Panc1 (cell line): ENCODE data around the gene CCT6A. TPM values are rescaled to one million over a fixed set of nuclear protein-coding genes. Genes with fewer than 3 reads are reported as not detected.
A peak's percentile ranks its signal among the peaks of the same experiment; 100 is the strongest.

ENCODE experiments used
- ATAC-seq: fragments of 200-7000 bp; cut with Tn5 transposase; 2 replicates; pipeline ENCODE4 v1.9.1; 2020; ENCODE audit warnings: mild to moderate bottlenecking, moderate library complexity
- BruUV-seq: library from RNA; stranded (reverse); fragments of 400-500 nt; replicated peaks from 2 replicates; lab custom pipeline; 2021; lab: Mats Ljungman, UMichigan
- CTCF ChIA-PET: fragments of 300-600 bp; sonication (Branson Sonifier 250); formaldehyde crosslinking; loops from one replicate; lab custom pipeline; 2022; ENCODE audit warnings: antibody characterized with exemption; lab: Charles Lee
- POLR2A ChIA-PET: fragments of 300-600 bp; sonication (Branson Sonifier 250); formaldehyde crosslinking; loops from one replicate; lab custom pipeline; 2022; ENCODE audit warnings: antibody characterized with exemption; lab: Charles Lee
- DNase-seq: peaks from one replicate; pipeline ENCODE4 v3.0.0-alpha.2; 2010; ENCODE audit warnings: low read depth, low spot score
- H3K27ac ChIP-seq: 2 replicates; pipeline ENCODE4 v1.5.1; 2011; ENCODE audit warnings: mild to moderate bottlenecking, low read length, inconsistent platforms
- H3K27me3 ChIP-seq: fragments of 200-500 bp; sonication (Bioruptor generic); 2 replicates; pipeline ENCODE4 v1.6.0; 2014; ENCODE audit warnings: low read length, inconsistent platforms; ENCODE audit not compliant: control insufficient read depth, insufficient read depth
- H3K36me3 ChIP-seq: fragments of 200-500 bp; sonication (Bioruptor generic); 2 replicates; pipeline ENCODE4 v1.5.1; 2014; ENCODE audit warnings: inconsistent platforms, mild to moderate bottlenecking, low read length, moderate library complexity; ENCODE audit not compliant: control insufficient read depth, insufficient read depth
- H3K4me1 ChIP-seq: 2 replicates; pipeline ENCODE4 v1.5.1; 2011; ENCODE audit warnings: inconsistent platforms, mild to moderate bottlenecking, low read length, moderate library complexity; ENCODE audit not compliant: control insufficient read depth, insufficient read depth
- H3K4me3 ChIP-seq, 2 experiments: 2 replicates each; pipeline ENCODE4 v1.5.1; 2011 to 2012; ENCODE audit warnings: low read depth in 2 of 2, low read length in 2 of 2, mild to moderate bottlenecking in 2 of 2, inconsistent platforms in 1 of 2, moderate library complexity in 1 of 2
- H3K9me3 ChIP-seq: fragments of 200-500 bp; sonication (Bioruptor generic); 2 replicates; pipeline ENCODE4 v1.5.1; 2014; ENCODE audit warnings: low read depth, mild to moderate bottlenecking, inconsistent platforms, low read length, moderate library complexity; ENCODE audit not compliant: control insufficient read depth, insufficient read depth
- POLR2AphosphoS5 ChIP-seq: IDR thresholded peaks from 2 replicates; pipeline ENCODE4 v1.6.1; 2012; ENCODE audit warnings: mild to moderate bottlenecking, low read depth, low read length, moderate library complexity
- SIN3A ChIP-seq: IDR thresholded peaks from 2 replicates; pipeline ENCODE4 v1.6.1; 2012; ENCODE audit warnings: low read depth, mild to moderate bottlenecking, low read length, moderate library complexity, borderline replicate concordance; ENCODE audit not compliant: insufficient read depth
- TCF7L2 ChIP-seq: IDR thresholded peaks from 2 replicates; pipeline ENCODE4 v1.6.1; 2011; ENCODE audit warnings: mild to moderate bottlenecking, low read depth, low read length, inconsistent platforms
- in situ Hi-C: cut with HindIII; loops from 2 replicates; pipeline ENCODE4 v1.10.0; 2016; ENCODE audit warnings: low sequenced_read_pairs, low pct_unique_long_range_greater_than_20kb
- intact Hi-C: fragments of 100-400 bp; cut with micrococcal nuclease; formaldehyde crosslinking; loops from one replicate; pipeline ENCODE4 v1.10.0; 2022; ENCODE audit not compliant: unreplicated experiment
- total RNA-seq: library from RNA; stranded (reverse); gene quantifications from one replicate; pipeline ENCODE4 v1.2.1, GENCODE V29; 2021; ENCODE audit not compliant: unreplicated experiment
- TF ChIP-seq, protein P1 (sequence below), 2 experiments: IDR thresholded peaks; 2 replicates each; pipeline ENCODE4 v1.6.1; 2011 to 2012; ENCODE audit warnings: low read depth in 2 of 2, control low read depth in 1 of 2, low read length in 1 of 2, mild to moderate bottlenecking in 1 of 2, moderate library complexity in 1 of 2; ENCODE audit not compliant: insufficient read depth in 1 of 2
- TF ChIP-seq, protein P2 (sequence below): fragments of 450-650 bp; IDR thresholded peaks from 2 replicates; pipeline ENCODE4 v1.5.1; 2017; ENCODE audit warnings: mild to moderate bottlenecking

Gene CCT6A
- total RNA-seq, 1 experiment from 2014 or later: 324 TPM

DNA sequence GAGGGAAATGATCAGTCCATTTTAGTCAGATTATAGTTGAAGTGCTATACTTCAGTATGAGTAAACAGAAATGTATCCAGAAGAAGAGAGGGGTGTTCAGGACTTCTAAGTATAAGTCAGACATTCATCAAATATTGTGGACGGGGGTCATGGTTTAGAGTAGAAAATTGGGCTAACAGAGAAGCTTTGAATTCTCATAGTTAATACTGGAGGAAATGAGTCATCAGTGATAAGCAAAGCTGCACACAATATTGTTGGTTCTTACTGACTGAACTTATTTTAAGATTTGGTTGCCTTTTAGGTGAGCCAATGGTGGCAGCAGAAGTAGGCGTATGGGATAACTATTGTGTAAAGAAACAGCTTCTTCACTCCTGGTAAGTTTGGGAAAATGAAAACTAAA lies 10.8 kb downstream of the CCT6A start:
- CTCF ChIA-PET: interaction anchor here (0.6 kb wide), 1 partner anchor 98 kb away, joined by 4 read pairs; no protein-coding TSS in a partner anchor
- H3K27ac ChIP-seq: peak overlapping the region; percentile 95
- H3K9me3 ChIP-seq: no peaks in the 10 kb centered on the region
- intact Hi-C loops (no loop called here), in situ Hi-C loops (no loop called here)
- no peak overlapping the region for H3K4me3 ChIP-seq
- TF ChIP-seq, protein P1, sequence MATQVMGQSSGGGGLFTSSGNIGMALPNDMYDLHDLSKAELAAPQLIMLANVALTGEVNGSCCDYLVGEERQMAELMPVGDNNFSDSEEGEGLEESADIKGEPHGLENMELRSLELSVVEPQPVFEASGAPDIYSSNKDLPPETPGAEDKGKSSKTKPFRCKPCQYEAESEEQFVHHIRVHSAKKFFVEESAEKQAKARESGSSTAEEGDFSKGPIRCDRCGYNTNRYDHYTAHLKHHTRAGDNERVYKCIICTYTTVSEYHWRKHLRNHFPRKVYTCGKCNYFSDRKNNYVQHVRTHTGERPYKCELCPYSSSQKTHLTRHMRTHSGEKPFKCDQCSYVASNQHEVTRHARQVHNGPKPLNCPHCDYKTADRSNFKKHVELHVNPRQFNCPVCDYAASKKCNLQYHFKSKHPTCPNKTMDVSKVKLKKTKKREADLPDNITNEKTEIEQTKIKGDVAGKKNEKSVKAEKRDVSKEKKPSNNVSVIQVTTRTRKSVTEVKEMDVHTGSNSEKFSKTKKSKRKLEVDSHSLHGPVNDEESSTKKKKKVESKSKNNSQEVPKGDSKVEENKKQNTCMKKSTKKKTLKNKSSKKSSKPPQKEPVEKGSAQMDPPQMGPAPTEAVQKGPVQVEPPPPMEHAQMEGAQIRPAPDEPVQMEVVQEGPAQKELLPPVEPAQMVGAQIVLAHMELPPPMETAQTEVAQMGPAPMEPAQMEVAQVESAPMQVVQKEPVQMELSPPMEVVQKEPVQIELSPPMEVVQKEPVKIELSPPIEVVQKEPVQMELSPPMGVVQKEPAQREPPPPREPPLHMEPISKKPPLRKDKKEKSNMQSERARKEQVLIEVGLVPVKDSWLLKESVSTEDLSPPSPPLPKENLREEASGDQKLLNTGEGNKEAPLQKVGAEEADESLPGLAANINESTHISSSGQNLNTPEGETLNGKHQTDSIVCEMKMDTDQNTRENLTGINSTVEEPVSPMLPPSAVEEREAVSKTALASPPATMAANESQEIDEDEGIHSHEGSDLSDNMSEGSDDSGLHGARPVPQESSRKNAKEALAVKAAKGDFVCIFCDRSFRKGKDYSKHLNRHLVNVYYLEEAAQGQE (IDR thresholded peaks at IDR 0.05; ENCODE audit: insufficient read depth in 1 of 2, low read depth in 2 of 2, low read length in 1 of 2): no peak
- TF ChIP-seq POLR2AphosphoS5: peak; percentile 21; the same call in 1 of the 2 replicates
- no peaks in the 10 kb centered on the region for H3K27me3 ChIP-seq
- no TSS peak for BruUV-seq
- H3K4me1 ChIP-seq: peaks cover 60% of the 10 kb centered on the region
- POLR2A ChIA-PET: interaction anchor here (2.2 kb wide), 1 partner anchor 12 kb away, joined by 13 read pairs; the partner anchor contains the start of genes CCT6A and PSPH
- DNase-seq (no peak), ATAC-seq (no peak)
- peaks cover 52% of the 10 kb centered on the region for H3K36me3 ChIP-seq

DNA sequence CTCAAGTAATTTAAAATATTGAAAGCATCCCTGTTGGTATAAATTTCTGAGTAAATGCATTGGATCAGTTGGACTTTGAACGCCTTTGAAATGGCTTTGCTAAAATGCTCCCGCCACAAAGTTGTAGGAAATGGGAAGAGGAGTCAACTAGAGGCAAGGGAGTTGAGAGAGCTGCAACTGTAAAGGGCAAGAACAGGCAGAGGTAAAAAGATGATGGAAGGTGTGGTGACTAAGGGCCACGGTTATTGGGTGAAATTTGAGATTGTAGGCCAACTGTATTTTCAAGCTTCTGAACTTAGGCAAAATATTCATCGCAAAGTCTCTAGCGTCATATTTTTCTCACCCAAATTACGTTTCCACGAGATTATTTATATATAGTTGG lies 11.9 kb downstream of the CCT6A start:
- TF ChIP-seq, protein P1 (IDR thresholded peaks at IDR 0.05; ENCODE audit: insufficient read depth in 1 of 2, low read depth in 2 of 2, low read length in 1 of 2): no peak
- no peak for TF ChIP-seq POLR2AphosphoS5
- TF ChIP-seq, protein P2, sequence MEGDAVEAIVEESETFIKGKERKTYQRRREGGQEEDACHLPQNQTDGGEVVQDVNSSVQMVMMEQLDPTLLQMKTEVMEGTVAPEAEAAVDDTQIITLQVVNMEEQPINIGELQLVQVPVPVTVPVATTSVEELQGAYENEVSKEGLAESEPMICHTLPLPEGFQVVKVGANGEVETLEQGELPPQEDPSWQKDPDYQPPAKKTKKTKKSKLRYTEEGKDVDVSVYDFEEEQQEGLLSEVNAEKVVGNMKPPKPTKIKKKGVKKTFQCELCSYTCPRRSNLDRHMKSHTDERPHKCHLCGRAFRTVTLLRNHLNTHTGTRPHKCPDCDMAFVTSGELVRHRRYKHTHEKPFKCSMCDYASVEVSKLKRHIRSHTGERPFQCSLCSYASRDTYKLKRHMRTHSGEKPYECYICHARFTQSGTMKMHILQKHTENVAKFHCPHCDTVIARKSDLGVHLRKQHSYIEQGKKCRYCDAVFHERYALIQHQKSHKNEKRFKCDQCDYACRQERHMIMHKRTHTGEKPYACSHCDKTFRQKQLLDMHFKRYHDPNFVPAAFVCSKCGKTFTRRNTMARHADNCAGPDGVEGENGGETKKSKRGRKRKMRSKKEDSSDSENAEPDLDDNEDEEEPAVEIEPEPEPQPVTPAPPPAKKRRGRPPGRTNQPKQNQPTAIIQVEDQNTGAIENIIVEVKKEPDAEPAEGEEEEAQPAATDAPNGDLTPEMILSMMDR: no peak
- TF ChIP-seq TCF7L2: no peak
- TF ChIP-seq SIN3A: no peak
- Histone ChIP-seq H3K27ac (peak overlapping the region; percentile 95), H3K4me3 (peak overlapping the region; percentile 62 to 78), H3K36me3 (peaks cover 43% of the 10 kb centered on the region), H3K4me1 (peaks cover 56% of the 10 kb centered on the region), H3K27me3 (no peaks in the 10 kb centered on the region), H3K9me3 (no peaks in the 10 kb centered on the region)
- ChIA-PET CTCF (no interaction called here), POLR2A (no interaction called here)
- intact Hi-C loops: no loop called here
- ATAC-seq (peak; percentile 49), DNase-seq (no peak)
- in situ Hi-C loops: no loop called here
- TSS peak; percentile 51 for BruUV-seq
